IMR-90 (cell line): ENCODE data around the gene GLI1. TPM values are rescaled to one million over a fixed set of nuclear protein-coding genes. Genes with fewer than 3 reads are reported as not detected.
A peak's percentile ranks its signal among the peaks of the same experiment; 100 is the strongest.
"Not testable (repeated sequence)": the region's sequence is repeated elsewhere in the genome, so short reads cannot be mapped to it uniquely, and the experiment has no call there.

Experiments used
- ATAC-seq: fragments of 200-7000 bp; cut with Tn5 transposase; 2 replicates; pipeline ENCODE4 v1.9.1; 2020; ENCODE audit warnings: low read depth, mild to moderate bottlenecking, moderate library complexity
- BruUV-seq: library from RNA; stranded (reverse); fragments of 400-500 nt; replicated peaks from 2 replicates; lab custom pipeline; 2021; lab: Mats Ljungman, UMichigan
- CTCF ChIA-PET: fragments of 300-600 bp; formaldehyde crosslinking; extraction: SDS; loops from one replicate; lab custom pipeline; 2021; ENCODE audit warnings: antibody characterized with exemption; lab: Yijun Ruan, JAX
- POLR2A ChIA-PET: fragments of 300-600 bp; sonication (Branson Sonifier 250); formaldehyde crosslinking; loops from one replicate; lab custom pipeline; 2022; ENCODE audit warnings: antibody characterized with exemption; ENCODE audit not compliant: unreplicated experiment; lab: Charles Lee
- DNase-seq: peaks from one replicate; pipeline ENCODE4 v3.0.0; 2013
- H2AFZ ChIP-seq: replicated peaks from 2 replicates; pipeline ENCODE3; 2013; ENCODE audit warnings: low read length, mild to moderate bottlenecking; ENCODE audit not compliant: poor library complexity
- H2AK5ac ChIP-seq: 2 replicates; pipeline ENCODE4 v1.6.1; 2013; ENCODE audit warnings: low read depth, low read length, inconsistent platforms
- H2AK9ac ChIP-seq: replicated peaks from 2 replicates; pipeline ENCODE3; 2013; ENCODE audit warnings: mild to moderate bottlenecking, low read depth, low read length, moderate library complexity; ENCODE audit not compliant: poor library complexity
- H2BK120ac ChIP-seq: 2 replicates; pipeline ENCODE4 v1.6.1; 2013; ENCODE audit warnings: low read depth, low read length, inconsistent platforms
- H2BK15ac ChIP-seq: 3 replicates; pipeline ENCODE4 v1.6.1; 2013; ENCODE audit warnings: low read depth, low read length, inconsistent platforms
- H2BK20ac ChIP-seq: 2 replicates; pipeline ENCODE4 v1.6.1; 2013; ENCODE audit warnings: low read depth, mild to moderate bottlenecking, inconsistent platforms, low read length, moderate library complexity
- H2BK5ac ChIP-seq: 2 replicates; pipeline ENCODE4 v1.6.1; 2013; ENCODE audit warnings: mild to moderate bottlenecking, low read depth, low read length, inconsistent platforms; ENCODE audit not compliant: poor library complexity, severe bottlenecking
- H3K14ac ChIP-seq: replicated peaks from 2 replicates; pipeline ENCODE4 v1.6.1; 2013; ENCODE audit warnings: low read depth, low read length, inconsistent platforms
- H3K18ac ChIP-seq: 2 replicates; pipeline ENCODE4 v1.6.1; 2013; ENCODE audit warnings: low read depth, low read length, control low read depth
- H3K23ac ChIP-seq: 2 replicates; pipeline ENCODE4 v1.6.1; 2013; ENCODE audit warnings: low read depth, low read length, inconsistent platforms
- H3K27ac ChIP-seq: 2 replicates; pipeline ENCODE4 v1.5.1; 2013; ENCODE audit warnings: mild to moderate bottlenecking, control low read depth, low read length; ENCODE audit not compliant: insufficient read depth
- H3K27me3 ChIP-seq: 2 replicates; pipeline ENCODE4 v1.6.1; 2013; ENCODE audit warnings: low read length; ENCODE audit not compliant: control insufficient read depth, insufficient read depth
- H3K36me3 ChIP-seq: 2 replicates; pipeline ENCODE4 v1.6.1; 2013; ENCODE audit warnings: low read length, mixed read lengths; ENCODE audit not compliant: control insufficient read depth, insufficient read depth
- H3K4ac ChIP-seq: 2 replicates; pipeline ENCODE4 v1.6.1; 2013; ENCODE audit warnings: low read depth, low read length, inconsistent platforms
- H3K4me1 ChIP-seq: 2 replicates; pipeline ENCODE4 v1.6.1; 2013; ENCODE audit warnings: low read length, mixed read lengths; ENCODE audit not compliant: control insufficient read depth, insufficient read depth
- H3K4me2 ChIP-seq: 2 replicates; pipeline ENCODE4 v1.6.1; 2013; ENCODE audit warnings: low read depth, mild to moderate bottlenecking, control low read depth, low read length, moderate library complexity
- H3K4me3 ChIP-seq: 2 replicates; pipeline ENCODE4 v1.5.1; 2013; ENCODE audit warnings: low read depth, mild to moderate bottlenecking, control low read depth, low read length, moderate library complexity; ENCODE audit not compliant: insufficient read depth
- H3K56ac ChIP-seq: 2 replicates; pipeline ENCODE4 v1.6.1; 2013; ENCODE audit warnings: low read length, inconsistent platforms; ENCODE audit not compliant: insufficient read depth; ENCODE audit errors: extremely low read depth
- H3K79me1 ChIP-seq, 2 experiments: 2 replicates each; pipeline ENCODE4 v1.6.1; 2013; ENCODE audit warnings: low read length in 2 of 2, inconsistent platforms in 1 of 2, low read depth in 1 of 2
- H3K9ac ChIP-seq: 2 replicates; pipeline ENCODE4 v1.6.1; 2013; ENCODE audit warnings: low read depth, low read length, control low read depth
- H3K9me1 ChIP-seq: 2 replicates; pipeline ENCODE4 v1.6.1; 2013; ENCODE audit warnings: low read length, inconsistent platforms; ENCODE audit not compliant: insufficient read depth
- H3K9me3 ChIP-seq: 2 replicates; pipeline ENCODE4 v1.6.1; 2013; ENCODE audit warnings: low read length; ENCODE audit not compliant: control insufficient read depth, insufficient read depth
- H4K20me1 ChIP-seq: 2 replicates; pipeline ENCODE4 v1.6.1; 2013; ENCODE audit warnings: low read length, inconsistent platforms; ENCODE audit not compliant: insufficient read depth
- H4K5ac ChIP-seq: 2 replicates; pipeline ENCODE4 v1.6.1; 2013; ENCODE audit warnings: mild to moderate bottlenecking, low read depth, low read length, control low read depth
- H4K8ac ChIP-seq, 2 experiments: 2 replicates each; pipeline ENCODE4 v1.6.1; 2013; ENCODE audit warnings: low read depth in 2 of 2, low read length in 2 of 2, control low read depth in 1 of 2, inconsistent platforms in 1 of 2
- H4K91ac ChIP-seq: 2 replicates; pipeline ENCODE4 v1.6.1; 2013; ENCODE audit warnings: low read depth, low read length, inconsistent platforms; ENCODE audit not compliant: insufficient read depth
- BHLHE40 ChIP-seq: fragments of 150-350 bp; IDR thresholded peaks from 2 replicates; pipeline ENCODE4 v1.6.1; 2016; ENCODE audit warnings: mild to moderate bottlenecking, low read depth, low read length
- CEBPB ChIP-seq: IDR thresholded peaks from 2 replicates; pipeline ENCODE4 v1.6.1; 2012; ENCODE audit warnings: low read depth, low read length, improper control_type of control experiment
- ELK1 ChIP-seq: fragments of 150-350 bp; IDR thresholded peaks from 2 replicates; pipeline ENCODE4 v1.6.1; 2016; ENCODE audit warnings: low read depth, mild to moderate bottlenecking, low read length, moderate library complexity, borderline replicate concordance
- MXI1 ChIP-seq: IDR thresholded peaks from 2 replicates; pipeline ENCODE4 v1.6.1; 2012; ENCODE audit warnings: low read depth, mild to moderate bottlenecking, low read length, moderate library complexity, borderline replicate concordance
- NFE2L2 ChIP-seq: fragments of 150-350 bp; IDR thresholded peaks from 2 replicates; pipeline ENCODE4 v1.6.1; 2016; ENCODE audit warnings: low read depth, mild to moderate bottlenecking, low read length
- USF2 ChIP-seq: fragments of 150-350 bp; IDR thresholded peaks from 2 replicates; pipeline ENCODE4 v1.6.1; 2017; ENCODE audit warnings: mild to moderate bottlenecking, antibody characterized with exemption, low read length, low read depth
- WGBS, 2 experiments: methylation state at CpG; one replicate each; pipeline versions ENCODE4 v1.1.5 to v1.1.7; 2013; ENCODE audit warnings: missing lambda C conversion rate in 2 of 2; ENCODE audit not compliant: insufficient read length in 1 of 2; ENCODE audit errors: extremely low coverage in 2 of 2; 5-methylcytosine and 5-hydroxymethylcytosine counted together
- dilution Hi-C: fragments of 300-500 bp; cut with HindIII; formaldehyde crosslinking; loops from one replicate; pipeline ENCODE4 v1.14.3; 2018; ENCODE audit warnings: low sequenced_read_pairs; ENCODE audit not compliant: unreplicated experiment
- in situ Hi-C: fragments of 300-500 bp; cut with MboI; formaldehyde crosslinking; loops from 3 replicates; pipeline ENCODE4 v1.14.3; 2019; ENCODE audit warnings: low sequenced_read_pairs, inconsistent platforms, mixed read lengths
- intact Hi-C: fragments of 100-400 bp; cut with micrococcal nuclease; formaldehyde crosslinking; loops from 2 replicates; pipeline ENCODE4 v1.10.0; 2022
- polyA plus RNA-seq, 3 experiments: library from polyadenylated mRNA; depleted of rRNA; stranded (reverse); fragments of >200 nt; gene quantifications; 2 replicates each; pipeline ENCODE4 v1.2.3, GENCODE V29; 2012; ENCODE audit warnings: low replicate concordance in 1 of 3
- total RNA-seq: library from RNA; depleted of rRNA; stranded (reverse); fragments of >200 nt; gene quantifications from 2 replicates; pipeline ENCODE4 v1.2.3, GENCODE V29; 2012

Gene GLI1
- total and polyA plus RNA-seq, 2 of the 4 experiments (the other 2 are of a cell fraction), result 1.3 to 3.8 TPM

DNA sequence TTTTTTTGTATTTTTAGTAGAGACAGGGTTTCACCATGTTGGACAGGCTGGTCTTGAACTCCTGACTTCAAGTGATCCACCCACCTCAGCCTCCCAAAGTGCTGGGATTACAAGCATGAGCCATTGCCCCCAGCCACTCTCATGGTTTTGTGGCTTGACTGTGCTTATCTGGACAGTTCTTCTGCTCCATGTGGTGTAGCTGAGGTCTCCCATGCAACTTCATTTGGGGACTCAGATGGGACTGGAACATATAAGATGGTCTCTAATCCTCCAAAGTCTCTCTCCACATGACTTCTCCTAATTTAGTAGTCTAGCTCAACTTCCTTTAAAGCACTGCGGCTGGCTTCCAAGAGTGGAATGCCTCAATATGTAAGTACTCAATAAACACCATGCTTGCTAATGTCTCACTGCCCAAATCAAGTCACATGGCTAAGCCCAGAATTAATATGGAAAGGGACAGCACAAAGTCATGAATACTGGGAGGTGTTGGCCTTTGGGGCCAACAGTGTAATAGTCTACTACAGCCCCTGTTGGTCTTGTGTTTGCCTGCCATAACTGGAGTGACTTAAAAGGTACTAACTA lies 17.6 kb upstream of the GLI1 start:
- POLR2A ChIA-PET, result no interaction called here
- intact Hi-C loops (no loop called here), in situ Hi-C loops (no loop called here), dilution Hi-C loops (no loop called here)
- Histone ChIP-seq H4K8ac (no peak overlapping the region), H3K9ac (no peak overlapping the region), H3K56ac (no peak overlapping the region), H3K4me2 (no peak overlapping the region), H3K27me3 (no peaks in the 10 kb centered on the region), H3K27ac (no peak overlapping the region), H3K4ac (no peak overlapping the region), H2BK120ac (no peak overlapping the region), H2BK15ac (no peak overlapping the region), H2AFZ (no peak overlapping the region), H3K36me3 (no peaks in the 10 kb centered on the region), H3K9me3 (no peaks in the 10 kb centered on the region), H4K91ac (no peak overlapping the region), H2AK5ac (no peak overlapping the region), H2BK5ac (no peak overlapping the region), H3K79me1 (no peaks in the 10 kb centered on the region), H3K18ac (peak overlapping the region; percentile 85), H3K9me1 (no peaks in the 10 kb centered on the region), H3K23ac (no peak overlapping the region), H3K14ac (no peak overlapping the region), H3K4me1 (no peaks in the 10 kb centered on the region), H4K5ac (no peak overlapping the region), H2BK20ac (no peak overlapping the region), H3K4me3 (no peak overlapping the region), H2AK9ac (no peak overlapping the region), H4K20me1 (no peaks in the 10 kb centered on the region)
- TF ChIP-seq NFE2L2, result no peak
- TF ChIP-seq MXI1, result no peak
- no peak for TF ChIP-seq BHLHE40
- TF ChIP-seq USF2, result no peak
- TF ChIP-seq CEBPB, result no peak
- TF ChIP-seq ELK1, result no peak
- ATAC-seq (no peak), DNase-seq (peak; percentile 29)
- CTCF ChIA-PET, result interaction anchor here (0.6 kb wide), 1 partner anchor 14 kb away, joined by 3 read pairs; the partner anchor contains the start of gene INHBE
- no CpG with 5 or more reads among the region's 1 CpG for WGBS, 2 experiments
- no TSS peak for BruUV-seq

GRCh38 chr12:57444337-57444736 lies 15.2 kb upstream of the GLI1 start:
- H4K91ac ChIP-seq, H3K9ac ChIP-seq, H3K56ac ChIP-seq, H3K4ac ChIP-seq, H3K9me1 ChIP-seq, DNase-seq, dilution Hi-C loops, H3K27me3 ChIP-seq, H3K27ac ChIP-seq, H3K14ac ChIP-seq, H3K4me1 ChIP-seq, H2AK5ac ChIP-seq, H3K36me3 ChIP-seq, in situ Hi-C loops, H3K4me2 ChIP-seq, BruUV-seq, H4K8ac ChIP-seq, intact Hi-C loops, H3K9me3 ChIP-seq, H2AFZ ChIP-seq, ATAC-seq, POLR2A ChIA-PET, H2BK15ac ChIP-seq, H3K18ac ChIP-seq, H4K20me1 ChIP-seq, H2BK5ac ChIP-seq, H3K4me3 ChIP-seq, H4K5ac ChIP-seq, H3K23ac ChIP-seq, H2AK9ac ChIP-seq, H2BK20ac ChIP-seq, H3K79me1 ChIP-seq, H2BK120ac ChIP-seq: not testable (repeated sequence)
- CTCF ChIA-PET, result interaction anchor here (1.0 kb wide), 1 partner anchor 8 kb away, joined by 4 read pairs; no protein-coding TSS in a partner anchor
- no CpG with 5 or more reads among the region's 6 CpGs for WGBS, 2 experiments
